PC-3 (cell line): ENCODE results near the gene CFAP73. TPM values are rescaled to one million over a fixed set of nuclear protein-coding genes. Genes with fewer than 3 reads are reported as not detected.

Experiments
- ATAC-seq: fragments of 200-7000 bp; cut with Tn5 transposase; 2 replicates; pipeline ENCODE4 v1.9.1; 2020; ENCODE audit warnings: mild to moderate bottlenecking, moderate library complexity
- BruUV-seq: library from RNA; stranded (reverse); fragments of 400-500 nt; replicated peaks from 2 replicates; lab custom pipeline; 2021; lab: Mats Ljungman, UMichigan
- CTCF ChIA-PET: fragments of 300-600 bp; sonication (Branson Sonifier 250); formaldehyde crosslinking; loops from one replicate; lab custom pipeline; 2022; ENCODE audit warnings: antibody characterized with exemption; lab: Charles Lee
- POLR2A ChIA-PET: fragments of 300-600 bp; sonication (Branson Sonifier 250); formaldehyde crosslinking; loops from one replicate; lab custom pipeline; 2022; ENCODE audit warnings: antibody characterized with exemption; ENCODE audit not compliant: unreplicated experiment; lab: Charles Lee
- DNase-seq: peaks from one replicate; pipeline ENCODE4 v3.0.0-alpha.2; 2015
- H2AFZ ChIP-seq: fragments of 300-600 bp; sonication (generic); 2 replicates; pipeline ENCODE4 v1.6.0; 2016; ENCODE audit warnings: antibody characterized with exemption, low read length
- H3F3A ChIP-seq: fragments of 300-600 bp; sonication (generic); one replicate; pipeline ENCODE4 v1.6.0; 2017; ENCODE audit warnings: antibody characterized with exemption, low read length, control low read depth, mild to moderate bottlenecking; ENCODE audit not compliant: unreplicated experiment
- H3K27ac ChIP-seq: fragments of 300-600 bp; sonication (generic); 2 replicates; pipeline ENCODE4 v1.5.1; 2016; ENCODE audit warnings: mild to moderate bottlenecking, low read length
- H3K27me3 ChIP-seq: fragments of 300-600 bp; sonication (generic); 2 replicates; pipeline ENCODE4 v1.6.1; 2016; ENCODE audit warnings: low read length, mixed read lengths
- H3K36me3 ChIP-seq: fragments of 300-600 bp; sonication (generic); 2 replicates; pipeline ENCODE4 v1.6.1; 2016; ENCODE audit warnings: low read depth, mixed run types, low read length, mixed read lengths
- H3K4me1 ChIP-seq: fragments of 300-600 bp; sonication (generic); 2 replicates; pipeline ENCODE4 v1.5.1; 2016; ENCODE audit warnings: low read length; ENCODE audit not compliant: insufficient read depth
- H3K4me2 ChIP-seq: fragments of 300-600 bp; sonication (generic); 2 replicates; pipeline ENCODE4 v1.6.0; 2016; ENCODE audit warnings: low read length
- H3K4me3 ChIP-seq: fragments of 300-600 bp; sonication (generic); 2 replicates; pipeline ENCODE4 v1.5.1; 2016; ENCODE audit warnings: mild to moderate bottlenecking, low read length, mixed read lengths
- H3K79me2 ChIP-seq: fragments of 300-600 bp; sonication (generic); 2 replicates; pipeline ENCODE4 v1.6.1; 2017; ENCODE audit warnings: low read length, mixed read lengths
- H3K9ac ChIP-seq: fragments of 300-600 bp; sonication (generic); 2 replicates; pipeline ENCODE4 v1.6.0; 2016; ENCODE audit warnings: mild to moderate bottlenecking, low read length
- H3K9me2 ChIP-seq: fragments of 300-600 bp; sonication (generic); replicated peaks from 2 replicates; pipeline ENCODE4 v1.6.1; 2016; ENCODE audit warnings: mixed run types, low read length, mixed read lengths
- H3K9me3 ChIP-seq: fragments of 300-600 bp; sonication (generic); 2 replicates; pipeline ENCODE4 v1.6.1; 2016; ENCODE audit warnings: low read length, mixed read lengths
- H4K20me1 ChIP-seq: fragments of 300-600 bp; sonication (generic); 2 replicates; pipeline ENCODE4 v1.6.1; 2016; ENCODE audit warnings: low read length, mixed read lengths
- CTCF ChIP-seq: fragments of 300-600 bp; sonication (generic); conservative IDR thresholded peaks from 2 replicates; pipeline ENCODE4 v1.5.1; 2017; ENCODE audit warnings: antibody characterized with exemption, low read depth, mild to moderate bottlenecking, low read length
- EZH2 ChIP-seq: fragments of 300-600 bp; sonication (generic); IDR thresholded peaks from one replicate; pipeline ENCODE4 v1.6.1; 2017; ENCODE audit warnings: antibody characterized with exemption, mild to moderate bottlenecking, low read length; ENCODE audit not compliant: unreplicated experiment
- EZH2phosphoT487 ChIP-seq: fragments of 300-600 bp; sonication (generic); IDR thresholded peaks from 2 replicates; pipeline ENCODE4 v1.6.1; 2018; ENCODE audit warnings: mild to moderate bottlenecking, antibody characterized with exemption, low read length, borderline replicate concordance
- intact Hi-C: fragments of 100-400 bp; cut with micrococcal nuclease; formaldehyde crosslinking; loops from 2 replicates; pipeline ENCODE4 v1.9.0; 2023
- total RNA-seq: library from RNA; depleted of rRNA; stranded (reverse); fragments of >200 nt; gene quantifications from 2 replicates; pipeline ENCODE4 v1.2.3, GENCODE V29; 2014

The CFAP73 gene
- total RNA-seq, 1 experiment from 2014 or later: not detected

GRCh38 chr12:113170457-113170856 lies 20.9 kb downstream of the CFAP73 start:
- Histone ChIP-seq H3K9ac (no peak overlapping the region), H4K20me1 (0 out of 2 replicates have a peak, but pooled peaks cover 4% of the 10 kb centered on the region), H3F3A (no peaks in the 10 kb centered on the region), H3K27me3 (no peaks in the 10 kb centered on the region), H3K9me2 (no peaks in the 10 kb centered on the region), H3K4me1 (no peaks in the 10 kb centered on the region), H3K4me2 (no peak overlapping the region), H3K4me3 (no peak overlapping the region), H2AFZ (no peak overlapping the region), H3K36me3 (peaks cover 85% of the 10 kb centered on the region), H3K27ac (no peak overlapping the region), H3K79me2 (no peaks in the 10 kb centered on the region), H3K9me3 (no peaks in the 10 kb centered on the region)
- TF ChIP-seq EZH2phosphoT487 (no peak), EZH2 (no peak), CTCF (no peak)
- intact Hi-C loops: no loop called here
- ChIA-PET POLR2A (interaction anchor here (0.5 kb wide), 1 partner anchor 124 kb away, joined by 5 read pairs; no protein-coding TSS in a partner anchor), CTCF (no interaction called here)
- no peak for ATAC-seq
- DNase-seq: no peak
- no TSS peak for BruUV-seq

- no peak overlapping the region for H3K4me2 ChIP-seq
- no peak overlapping the region for H2AFZ ChIP-seq
- no peak for TF ChIP-seq EZH2
- TF ChIP-seq EZH2phosphoT487: no peak
- TF ChIP-seq CTCF: no peak
- intact Hi-C loops: no loop called here
- no peaks in the 10 kb centered on the region for H3K27me3 ChIP-seq
- H3K79me2 ChIP-seq: no peaks in the 10 kb centered on the region
- H4K20me1 ChIP-seq: 0 out of 2 replicates have a peak, but pooled peaks cover 4% of the 10 kb centered on the region
- no peak for DNase-seq
- H3K4me3 ChIP-seq: no peak overlapping the region
- H3K4me1 ChIP-seq: no peaks in the 10 kb centered on the region
- no peaks in the 10 kb centered on the region for H3F3A ChIP-seq
- CTCF ChIA-PET: no interaction called here
- no peak overlapping the region for H3K27ac ChIP-seq
- no peaks in the 10 kb centered on the region for H3K9me2 ChIP-seq
- no TSS peak for BruUV-seq
- no peak for ATAC-seq
- peaks cover 80% of the 10 kb centered on the region for H3K36me3 ChIP-seq
- no peaks in the 10 kb centered on the region for H3K9me3 ChIP-seq
- H3K9ac ChIP-seq: no peak overlapping the region
- POLR2A ChIA-PET: interaction anchor here (0.6 kb wide), 1 partner anchor 1342 kb away, joined by 4 read pairs; no protein-coding TSS in a partner anchor
These were observed 21.4 kb downstream of the CFAP73 start for GRCh38 chr12:113170926-113171325.

- Histone ChIP-seq H3K4me3 (no peak overlapping the region), H3K4me1 (no peaks in the 10 kb centered on the region), H2AFZ (no peak overlapping the region), H4K20me1 (0 out of 2 replicates have a peak, but pooled peaks cover 4% of the 10 kb centered on the region), H3K9me3 (no peaks in the 10 kb centered on the region), H3K27me3 (no peaks in the 10 kb centered on the region), H3K36me3 (peaks cover 75% of the 10 kb centered on the region), H3K9me2 (no peaks in the 10 kb centered on the region), H3K79me2 (no peaks in the 10 kb centered on the region), H3K27ac (no peak overlapping the region), H3K9ac (no peak overlapping the region), H3F3A (no peaks in the 10 kb centered on the region), H3K4me2 (no peak overlapping the region)
- POLR2A ChIA-PET: interaction anchor here (0.6 kb wide), 1 partner anchor 1341 kb away, joined by 4 read pairs; no protein-coding TSS in a partner anchor
- CTCF ChIA-PET: no interaction called here
- BruUV-seq: no TSS peak
- intact Hi-C loops: no loop called here
- TF ChIP-seq EZH2phosphoT487: no peak
- no peak for TF ChIP-seq EZH2
- no peak for TF ChIP-seq CTCF
- no peak for DNase-seq
- no peak for ATAC-seq
These were observed 22.0 kb downstream of the CFAP73 start for GRCh38 chr12:113171543-113171942.
